ENCODE data around the gene CLDN1. TPM values are rescaled to one million over a fixed set of nuclear protein-coding genes. Genes with fewer than 3 reads are reported as not detected.

CLDN1 gene
- total and polyA plus RNA-seq, 2 of the 8 experiments (the other 6 are each of a cell fraction or from before 2014, with no cell fraction given), result 3.1 to 6.1 TPM

DNA sequence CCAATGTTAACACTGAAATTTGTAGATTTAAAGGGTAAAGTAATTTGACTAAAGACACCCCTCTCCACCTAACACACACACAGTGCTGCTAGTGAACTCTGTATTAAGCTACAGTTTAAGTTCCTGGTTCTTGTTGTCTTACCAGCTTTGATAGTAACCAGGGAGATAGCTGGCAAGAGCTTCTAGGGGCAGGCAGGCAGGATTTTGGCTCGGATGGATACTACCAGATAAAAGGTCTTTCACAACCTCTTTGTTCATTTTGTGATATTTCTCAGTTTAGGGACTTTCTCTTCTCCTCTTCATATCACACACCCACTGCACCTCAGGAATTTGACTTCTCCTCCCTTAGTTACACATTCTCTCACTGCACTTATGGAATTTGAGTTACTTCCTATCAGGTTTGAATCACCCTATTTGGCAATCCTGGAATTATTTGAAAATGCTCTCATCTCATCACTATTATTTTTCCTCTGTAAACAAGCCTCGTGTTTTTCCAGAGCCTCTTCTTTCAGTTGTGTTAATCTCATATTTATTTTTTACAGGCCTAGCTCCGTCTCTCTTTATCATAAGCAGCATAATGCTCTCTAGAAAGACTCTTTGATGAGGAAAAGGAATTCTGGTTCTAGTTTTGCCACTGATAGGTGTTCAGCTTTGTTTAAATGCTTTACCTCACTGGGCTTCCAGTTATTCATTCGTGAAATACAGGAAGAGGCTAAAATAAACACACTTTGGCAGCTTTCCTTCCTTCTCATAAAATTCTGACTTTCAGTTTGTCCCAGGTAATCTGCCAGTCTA, 23.0 kb upstream of the CLDN1 start:
- H2AK5ac ChIP-seq (ENCODE audit: low read depth, low read length), result no peak overlapping the region
- no peak overlapping the region for H3K4me2 ChIP-seq (ENCODE audit: insufficient read depth in 1 of 2, low read depth in 2 of 2, low read length in 2 of 2)
- no peaks in the 10 kb centered on the region for H3K27me3 ChIP-seq (replicated peaks in 1 of 4; ENCODE audit: control insufficient read depth in 3 of 4, extremely low read depth in 1 of 4, insufficient read depth in 3 of 4, low read length in 3 of 4)
- H3K27ac ChIP-seq (ENCODE audit: low read depth, low read length), result no peak overlapping the region
- no peaks in the 10 kb centered on the region for H3K36me3 ChIP-seq (ENCODE audit: control insufficient read depth in 2 of 4, insufficient read depth in 4 of 4, low read length in 3 of 4)
- no peak overlapping the region for H2BK12ac ChIP-seq (ENCODE audit: low read depth, low read length)
- no peak overlapping the region for H3K4ac ChIP-seq (replicated peaks; ENCODE audit: insufficient read length, low read depth, low read length)
- no peak overlapping the region for H3K4me3 ChIP-seq (ENCODE audit: extremely low read depth in 1 of 4, insufficient read depth in 2 of 4, low read depth in 3 of 4, low read length in 4 of 4)
- DNase-seq (ENCODE audit: low read depth in 1 of 2, low spot score in 2 of 2) (no peak), FAIRE-seq (no peak)
- H4K5ac ChIP-seq (ENCODE audit: insufficient read length, low read depth, low read length), result no peak overlapping the region
- no peak overlapping the region for H2BK15ac ChIP-seq (ENCODE audit: low read length)
- H2BK20ac ChIP-seq (ENCODE audit: low read length), result no peak overlapping the region
- H3K23me2 ChIP-seq (ENCODE audit: low read depth, low read length), result no peaks in the 10 kb centered on the region
- H4K8ac ChIP-seq (ENCODE audit: extremely low read depth, insufficient read depth, low read length), result no peak overlapping the region
- WGBS, 2 experiments (ENCODE audit: extremely low coverage in 1 of 2, insufficient coverage in 1 of 2, insufficient read length in 1 of 2, insufficient replicate concordance in 2 of 2, low coverage in 1 of 2, low lambda C conversion rate in 2 of 2, missing lambda C conversion rate in 1 of 2), result 73% methylated on average over 4 of the region's 4 CpGs; no CpG with 5 or more reads in 1 of the 2 experiments
- no peak overlapping the region for H2BK120ac ChIP-seq (replicated peaks; ENCODE audit: low read depth, low read length)
- no peak overlapping the region for H3K14ac ChIP-seq (ENCODE audit: insufficient read length)
- no peak overlapping the region for H3K56ac ChIP-seq (replicated peaks; ENCODE audit: insufficient read length, low read depth, low read length)
- no peak overlapping the region for H3K18ac ChIP-seq (ENCODE audit: extremely low read depth, low read length)
- CTCF ChIA-PET (ENCODE audit: partially characterized antibody), result interaction anchor here (0.6 to 1.5 kb wide), 7 partner anchors 9 to 803 kb away, joined by 3 to 6 read pairs (median 3); partner anchors contain the start of gene CLDN1
- H4K91ac ChIP-seq (replicated peaks; ENCODE audit: insufficient read length, low read length), result no peak overlapping the region
- no peaks in the 10 kb centered on the region for H3K79me2 ChIP-seq (ENCODE audit: control insufficient read depth in 1 of 2, insufficient read depth in 2 of 2, low read length in 2 of 2)
- H3K9ac ChIP-seq (replicated peaks in 1 of 4; ENCODE audit: extremely low read depth in 1 of 4, low read depth in 3 of 4, low read length in 3 of 4), result no peak overlapping the region
- no peaks in the 10 kb centered on the region for H4K20me1 ChIP-seq (replicated peaks in 1 of 2; ENCODE audit: control insufficient read depth in 1 of 2, insufficient read depth in 2 of 2, low read length in 2 of 2)
- POLR2A ChIA-PET (ENCODE audit: partially characterized antibody), result no interaction called here
- no peak overlapping the region for H2BK5ac ChIP-seq (ENCODE audit: low read depth, low read length)
- no peaks in the 10 kb centered on the region for H3K9me3 ChIP-seq (ENCODE audit: insufficient read depth in 2 of 2, low read depth in 1 of 2, low read length in 1 of 2)
- H2AFZ ChIP-seq (ENCODE audit: low read length), result no peak overlapping the region
- no peaks in the 10 kb centered on the region for H3K79me1 ChIP-seq (ENCODE audit: low read depth, low read length)
- H3K23ac ChIP-seq (ENCODE audit: insufficient read length), result no peak overlapping the region
- H3K4me1 ChIP-seq (replicated peaks in 1 of 4; ENCODE audit: control insufficient read depth in 3 of 4, insufficient read depth in 4 of 4, low read length in 3 of 4), result no peaks in the 10 kb centered on the region
- TF ChIP-seq TBP (IDR thresholded peaks at IDR 0.05; ENCODE audit: low read depth, low read length), result no peak
- no peak for TF ChIP-seq SIRT6 (IDR thresholded peaks at IDR 0.05; ENCODE audit: low read length)
- no peak for TF ChIP-seq CHD2 (IDR thresholded peaks at IDR 0.05; ENCODE audit: low read length)
- TF ChIP-seq, protein P1, sequence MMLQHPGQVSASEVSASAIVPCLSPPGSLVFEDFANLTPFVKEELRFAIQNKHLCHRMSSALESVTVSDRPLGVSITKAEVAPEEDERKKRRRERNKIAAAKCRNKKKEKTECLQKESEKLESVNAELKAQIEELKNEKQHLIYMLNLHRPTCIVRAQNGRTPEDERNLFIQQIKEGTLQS (IDR thresholded peaks at IDR 0.05; ENCODE audit: insufficient read depth, low read depth, low read length), result no peak
- TF ChIP-seq GTF2F1 (IDR thresholded peaks at IDR 0.05; ENCODE audit: borderline replicate concordance, low read depth, low read length), result no peak
- TF ChIP-seq KDM5A (IDR thresholded peaks at IDR 0.05; ENCODE audit: low read length), result no peak
- TF ChIP-seq SP4 (IDR thresholded peaks at IDR 0.05; ENCODE audit: low read length), result no peak
- no peak for TF ChIP-seq BACH1 (IDR thresholded peaks at IDR 0.05; ENCODE audit: low read length)
- no peak for TF ChIP-seq SP1 (IDR thresholded peaks at IDR 0.05; ENCODE audit: low read depth, low read length)
- TF ChIP-seq EP300 (IDR thresholded peaks at IDR 0.05; ENCODE audit: borderline replicate concordance in 1 of 2, low read depth in 2 of 2, low read length in 2 of 2), result no peak
- no peak for TF ChIP-seq EGR1 (IDR thresholded peaks at IDR 0.05; ENCODE audit: borderline replicate concordance, low read depth, low read length)
- no peak for TF ChIP-seq SP2 (IDR thresholded peaks at IDR 0.05; ENCODE audit: low read length)
- no peak for TF ChIP-seq RNF2 (IDR thresholded peaks at IDR 0.05; ENCODE audit: borderline replicate concordance, low read depth, low read length, missing control alignments, poor library complexity, severe bottlenecking)

Measured in H1 (cell line).